ENCODE measurements around the gene GRIP1. TPM values are rescaled to one million over a fixed set of nuclear protein-coding genes. Genes with fewer than 3 reads are reported as not detected.

GRIP1 gene
- total RNA-seq, 4 donors from 2014 or later: 0.85 to 1.8 TPM; not detected in 2

DNA sequence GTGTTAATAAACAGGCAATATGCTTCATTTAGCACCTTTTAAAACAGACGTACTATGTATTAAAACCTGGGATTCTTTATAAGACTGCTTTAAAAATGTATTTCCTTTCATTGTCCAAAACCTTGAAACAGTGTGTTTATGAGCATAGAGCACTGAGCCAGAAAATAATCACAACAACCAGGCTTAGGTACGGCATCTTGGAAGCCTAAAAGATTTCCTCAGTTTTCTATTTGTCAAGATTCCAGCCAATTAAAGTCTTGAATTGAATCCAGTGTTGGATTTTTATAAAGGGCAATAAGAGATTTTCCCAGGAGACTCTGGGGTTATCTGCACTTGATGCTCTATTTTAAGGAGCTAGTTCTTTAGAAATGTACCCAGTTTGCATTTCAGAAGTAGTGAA is 80.3 kb downstream of the GRIP1 start:
- TF ChIP-seq, protein P1, sequence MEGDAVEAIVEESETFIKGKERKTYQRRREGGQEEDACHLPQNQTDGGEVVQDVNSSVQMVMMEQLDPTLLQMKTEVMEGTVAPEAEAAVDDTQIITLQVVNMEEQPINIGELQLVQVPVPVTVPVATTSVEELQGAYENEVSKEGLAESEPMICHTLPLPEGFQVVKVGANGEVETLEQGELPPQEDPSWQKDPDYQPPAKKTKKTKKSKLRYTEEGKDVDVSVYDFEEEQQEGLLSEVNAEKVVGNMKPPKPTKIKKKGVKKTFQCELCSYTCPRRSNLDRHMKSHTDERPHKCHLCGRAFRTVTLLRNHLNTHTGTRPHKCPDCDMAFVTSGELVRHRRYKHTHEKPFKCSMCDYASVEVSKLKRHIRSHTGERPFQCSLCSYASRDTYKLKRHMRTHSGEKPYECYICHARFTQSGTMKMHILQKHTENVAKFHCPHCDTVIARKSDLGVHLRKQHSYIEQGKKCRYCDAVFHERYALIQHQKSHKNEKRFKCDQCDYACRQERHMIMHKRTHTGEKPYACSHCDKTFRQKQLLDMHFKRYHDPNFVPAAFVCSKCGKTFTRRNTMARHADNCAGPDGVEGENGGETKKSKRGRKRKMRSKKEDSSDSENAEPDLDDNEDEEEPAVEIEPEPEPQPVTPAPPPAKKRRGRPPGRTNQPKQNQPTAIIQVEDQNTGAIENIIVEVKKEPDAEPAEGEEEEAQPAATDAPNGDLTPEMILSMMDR (IDR thresholded peaks at IDR 0.05; ENCODE audit: low read depth): no peak

DNA sequence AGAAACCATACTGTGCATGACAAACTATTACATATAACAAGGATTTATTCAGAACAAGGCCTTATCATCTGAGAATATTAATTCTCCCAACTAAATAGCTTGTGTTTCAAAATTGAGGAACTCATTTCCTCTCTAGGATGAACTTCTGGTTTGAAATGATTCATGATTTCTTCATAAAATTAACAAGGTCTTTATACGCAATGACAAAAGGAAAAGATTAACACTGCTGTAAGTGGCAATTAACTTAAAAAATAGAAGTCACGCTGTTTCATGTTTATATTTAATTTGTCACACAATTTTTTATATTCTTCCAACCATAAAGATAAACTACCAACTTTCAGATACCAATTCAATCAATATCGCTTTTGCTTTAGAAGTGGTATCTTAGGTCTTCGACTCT is 80.8 kb downstream of the GRIP1 start:
- TF ChIP-seq, protein P1 (IDR thresholded peaks at IDR 0.05; ENCODE audit: low read depth): no peak

DNA sequence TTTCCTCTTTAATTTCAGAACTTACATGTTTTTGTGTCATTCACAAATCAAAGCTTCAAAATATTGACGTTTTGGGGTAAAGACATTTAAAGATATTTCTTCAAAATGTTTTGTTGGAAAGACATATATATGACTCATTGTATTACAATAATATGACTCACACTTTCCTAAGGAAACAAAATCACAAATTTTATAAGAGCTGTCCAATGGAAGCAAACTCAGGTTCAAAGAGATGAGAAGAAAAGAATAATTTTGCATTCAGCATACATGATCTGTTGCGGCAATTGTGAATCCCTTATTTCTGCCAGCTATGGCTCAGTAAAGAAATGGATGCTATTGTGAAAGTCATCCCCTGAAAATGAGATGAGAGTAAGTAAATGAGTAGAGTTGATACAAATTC is 82.7 kb downstream of the GRIP1 start:
- TF ChIP-seq, protein P1 (IDR thresholded peaks at IDR 0.05; ENCODE audit: low read depth): no peak

DNA sequence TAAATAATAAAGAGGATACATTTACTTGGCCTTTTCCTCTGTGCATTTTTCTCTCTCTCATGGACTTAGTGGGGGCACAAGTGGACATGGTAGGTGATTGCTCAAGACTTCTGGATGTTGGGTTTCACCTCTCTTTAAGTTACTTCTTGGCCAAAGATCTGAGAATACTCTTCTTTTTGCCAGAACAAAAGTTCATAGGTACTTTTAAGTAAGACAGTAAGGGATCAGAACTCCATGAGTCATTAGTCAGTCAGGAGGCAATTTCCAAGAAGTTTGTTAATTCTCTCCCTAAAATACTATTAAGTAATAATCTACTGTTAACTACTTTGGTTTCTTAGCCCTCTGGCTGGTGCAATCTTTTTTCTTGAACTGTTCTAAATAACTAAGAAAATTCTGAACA is 84.2 kb downstream of the GRIP1 start:
- TF ChIP-seq, protein P1 (IDR thresholded peaks at IDR 0.05; ENCODE audit: low read depth): no peak

DNA sequence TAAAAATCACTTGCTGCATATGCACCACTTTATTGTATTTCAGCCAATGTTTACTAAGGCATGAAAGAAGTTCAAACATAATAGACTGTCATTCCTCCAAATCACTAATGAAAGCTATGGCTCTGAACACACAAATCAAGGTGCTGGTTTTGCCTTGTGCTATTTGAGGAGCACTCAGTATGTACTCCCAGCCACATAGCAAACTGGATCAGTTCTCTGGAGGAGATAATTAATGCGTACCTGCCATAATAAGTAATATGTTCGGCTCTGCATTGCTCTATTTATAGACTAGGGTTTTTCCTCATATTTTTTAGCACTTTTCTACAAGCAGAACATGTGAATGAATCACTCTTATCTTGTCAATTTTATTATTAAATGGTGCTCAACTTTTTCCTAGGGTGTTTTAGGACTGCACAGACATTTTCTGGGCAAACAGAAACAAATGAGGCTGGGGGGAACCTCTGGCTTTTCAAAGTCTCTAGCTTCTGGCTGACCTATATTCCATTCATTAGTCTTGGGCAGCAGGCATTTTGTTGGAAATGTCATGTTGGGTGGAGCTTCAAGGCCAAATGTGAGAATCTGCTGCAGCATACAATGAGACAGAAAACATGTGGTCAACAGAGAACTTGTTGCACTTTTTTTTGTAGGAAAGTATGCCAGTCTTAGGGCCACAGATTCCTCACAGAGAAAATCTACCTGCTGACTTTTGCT is 88.4 kb downstream of the GRIP1 start:
- TF ChIP-seq, protein P1 (IDR thresholded peaks at IDR 0.05; ENCODE audit: low read depth): no peak

DNA sequence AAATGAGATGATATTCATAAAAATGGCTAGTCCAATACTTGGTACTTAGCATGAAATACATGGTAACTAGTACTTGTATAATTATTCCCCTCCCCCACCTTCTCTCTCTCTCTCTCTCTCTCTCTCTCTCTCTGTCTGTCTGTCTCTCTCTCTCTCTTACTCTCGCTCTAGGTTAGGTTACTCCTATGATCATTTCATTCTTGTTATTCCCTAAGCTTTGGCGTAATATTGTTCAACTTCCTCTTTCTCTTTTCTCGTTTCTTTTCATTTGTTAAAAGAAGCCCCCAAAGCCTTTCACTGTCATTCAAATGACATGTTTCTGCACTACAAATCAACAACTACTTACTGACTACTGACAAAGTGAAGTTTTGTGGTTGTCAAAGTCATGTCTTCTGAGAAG is 89.8 kb downstream of the GRIP1 start:
- TF ChIP-seq, protein P1 (IDR thresholded peaks at IDR 0.05; ENCODE audit: low read depth): no peak

DNA sequence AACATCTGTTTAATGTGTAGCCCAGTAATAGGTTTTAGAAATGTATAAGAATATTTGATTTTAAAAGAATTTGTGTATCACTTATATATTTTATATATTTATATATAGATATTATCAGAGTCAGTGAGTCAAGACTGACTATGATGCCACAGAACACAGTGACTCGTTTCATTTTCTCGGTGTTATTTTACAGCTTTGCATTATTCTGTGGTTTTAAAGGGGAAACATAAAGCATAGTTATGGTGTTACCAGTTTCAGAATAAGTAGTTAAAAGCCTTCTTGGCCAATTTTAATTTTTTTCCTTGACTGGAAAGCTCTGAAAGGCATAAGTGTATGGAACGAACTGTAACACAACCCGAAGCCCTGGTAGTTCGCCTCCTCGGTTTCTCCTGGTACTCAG is 91.0 kb downstream of the GRIP1 start:
- TF ChIP-seq, protein P1 (IDR thresholded peaks at IDR 0.05; ENCODE audit: low read depth): no peak

All from subcutaneous adipose tissue (tissue), 4 donors.